HG03159 (cell line): ENCODE data around the gene FOSL1.
A peak's percentile ranks its signal among the peaks of the same experiment; 100 is the strongest.

Experiments
- ATAC-seq: cut with Tn5 transposase; IDR thresholded peaks from one replicate; pipeline ENCODE4 v1.9.1; 2021; ENCODE audit warnings: mild to moderate bottlenecking, moderate library complexity; ENCODE audit not compliant: unreplicated experiment

Gene FOSL1

GRCh38 chr11:65883058-65883761, 17.0 kb downstream of the FOSL1 start:
- ATAC-seq = no peak

- no peak for ATAC-seq
Measured at GRCh38 chr11:65882120-65883057, 17.8 kb downstream of the FOSL1 start.

GRCh38 chr11:65880844-65881421, 19.3 kb downstream of the FOSL1 start:
- no peak for ATAC-seq

GRCh38 chr11:65880027-65880426, 20.2 kb downstream of the FOSL1 start:
- ATAC-seq = no peak

GRCh38 chr11:65879617-65880016, 20.6 kb downstream of the FOSL1 start, which contains the start of gene CTSW:
Gene CTSW (plus strand): TSS chr11:65879837. CDS start chr11:65879855, 18 bp downstream.
- ATAC-seq = no peak

- ATAC-seq = peak; percentile 74
Measured at GRCh38 chr11:65873318-65874156, 26.7 kb downstream of the FOSL1 start.

GRCh38 chr11:65872586-65873317, 27.4 kb downstream of the FOSL1 start, which contains the start of gene EFEMP2:
Gene EFEMP2 (minus strand): TSS chr11:65872800. CDS start chr11:65872354, 446 bp downstream.
- ATAC-seq = no peak

GRCh38 chr11:65871811-65872548, 28.2 kb downstream of the FOSL1 start:
- no peak for ATAC-seq

GRCh38 chr11:65870706-65871681, 29.2 kb downstream of the FOSL1 start:
- no peak for ATAC-seq

- no peak for ATAC-seq
Measured at GRCh38 chr11:65870307-65870658, 29.9 kb downstream of the FOSL1 start.

- no peak for ATAC-seq
Measured at GRCh38 chr11:65869643-65870306, 30.4 kb downstream of the FOSL1 start.

GRCh38 chr11:65868907-65869306, 31.3 kb downstream of the FOSL1 start:
- no peak for ATAC-seq

GRCh38 chr11:65868076-65868667, 32.0 kb downstream of the FOSL1 start:
- no peak for ATAC-seq

GRCh38 chr11:65867284-65868071, 32.7 kb downstream of the FOSL1 start:
- ATAC-seq = no peak

- ATAC-seq = no peak
Measured at GRCh38 chr11:65866509-65867283, 33.5 kb downstream of the FOSL1 start.
